GM12801 (cell line): ENCODE data around the gene ZFHX3.

Experiments
- TF ChIP-seq, protein P1 (sequence below): IDR thresholded peaks from one replicate; pipeline ENCODE4 v1.5.1; 2011; ENCODE audit warnings: control low read depth; ENCODE audit not compliant: insufficient read length; ENCODE audit errors: extremely low read depth

The ZFHX3 gene

DNA sequence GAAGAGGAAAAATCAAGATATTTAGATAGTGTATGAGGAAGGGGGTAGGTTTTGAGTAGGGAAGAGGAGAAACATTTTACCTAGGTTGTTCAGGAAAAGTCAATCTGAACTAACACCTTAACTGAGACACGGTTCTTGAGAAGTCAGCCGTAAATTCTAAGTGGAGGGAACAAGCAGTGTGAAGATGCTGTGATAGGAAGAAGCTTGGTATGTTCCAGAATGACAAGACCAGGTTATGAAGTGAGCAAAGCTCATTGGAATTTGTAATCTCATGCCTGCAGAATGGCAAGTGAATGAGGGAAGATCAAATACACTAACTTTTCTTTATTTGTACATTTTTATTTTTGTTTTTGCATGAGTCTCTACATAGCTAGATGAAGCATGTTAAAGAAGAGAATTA is 307.6 kb downstream of the ZFHX3 start:
- TF ChIP-seq, protein P1, sequence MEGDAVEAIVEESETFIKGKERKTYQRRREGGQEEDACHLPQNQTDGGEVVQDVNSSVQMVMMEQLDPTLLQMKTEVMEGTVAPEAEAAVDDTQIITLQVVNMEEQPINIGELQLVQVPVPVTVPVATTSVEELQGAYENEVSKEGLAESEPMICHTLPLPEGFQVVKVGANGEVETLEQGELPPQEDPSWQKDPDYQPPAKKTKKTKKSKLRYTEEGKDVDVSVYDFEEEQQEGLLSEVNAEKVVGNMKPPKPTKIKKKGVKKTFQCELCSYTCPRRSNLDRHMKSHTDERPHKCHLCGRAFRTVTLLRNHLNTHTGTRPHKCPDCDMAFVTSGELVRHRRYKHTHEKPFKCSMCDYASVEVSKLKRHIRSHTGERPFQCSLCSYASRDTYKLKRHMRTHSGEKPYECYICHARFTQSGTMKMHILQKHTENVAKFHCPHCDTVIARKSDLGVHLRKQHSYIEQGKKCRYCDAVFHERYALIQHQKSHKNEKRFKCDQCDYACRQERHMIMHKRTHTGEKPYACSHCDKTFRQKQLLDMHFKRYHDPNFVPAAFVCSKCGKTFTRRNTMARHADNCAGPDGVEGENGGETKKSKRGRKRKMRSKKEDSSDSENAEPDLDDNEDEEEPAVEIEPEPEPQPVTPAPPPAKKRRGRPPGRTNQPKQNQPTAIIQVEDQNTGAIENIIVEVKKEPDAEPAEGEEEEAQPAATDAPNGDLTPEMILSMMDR, result no peak

GRCh38 chr16:72739577-72739976 is 308.4 kb downstream of the ZFHX3 start:
- TF ChIP-seq, protein P1, result no peak

GRCh38 chr16:72736074-72736473 is 311.9 kb downstream of the ZFHX3 start:
- TF ChIP-seq, protein P1, result no peak
